ENCODE data around the gene OAF.

- TF ChIP-seq CTCF (IDR thresholded peaks at IDR 0.05; ENCODE audit: insufficient read depth, low read depth, low read length) (no peak), EZH2 (IDR thresholded peaks at IDR 0.05; ENCODE audit: insufficient read depth, low read length) (no peak)
Measured at GRCh38 chr11:120168108-120168959, 42.5 kb upstream of the OAF start.

Data from astrocyte (in vitro differentiated cells and primary cell).